ENCODE results near the gene LIMK1. TPM values are rescaled to one million over a fixed set of nuclear protein-coding genes. Genes with fewer than 3 reads are reported as not detected.
"Not testable (repeated sequence)": the region's sequence is repeated elsewhere in the genome, so short reads cannot be mapped to it uniquely, and the experiment has no call there.

LIMK1 gene
- total and polyA plus RNA-seq, 9 donors, result 9.6 to 21.9 (median 16.8) TPM

- Histone ChIP-seq H3K4me3 (ENCODE audit: low read length) (no peak overlapping the region), H3K27me3 (ENCODE audit: control insufficient read depth, insufficient read depth, low read length) (peaks cover 3% of the 10 kb centered on the region), H3K36me3 (ENCODE audit: control insufficient read depth, insufficient read depth, low read length) (peaks cover 15% of the 10 kb centered on the region), H3K27ac (ENCODE audit: low read length) (no peak overlapping the region), H3K4me1 (ENCODE audit: control insufficient read depth, insufficient read depth, low read length) (peaks cover 28% of the 10 kb centered on the region), H3K9me3 (replicated peaks; ENCODE audit: control insufficient read depth, low read depth, low read length) (no peaks in the 10 kb centered on the region)
- peak; percentile 3 for DNase-seq
- WGBS (ENCODE audit: insufficient coverage), result 69% methylated on average over 15 of the region's 20 CpGs
Observed at GRCh38 chr7:74044366-74045350, 38.9 kb upstream of the LIMK1 start.

GRCh38 chr7:74046581-74046980 is 37.0 kb upstream of the LIMK1 start:
- Histone ChIP-seq H3K36me3 (ENCODE audit: control insufficient read depth, insufficient read depth, low read length) (peaks cover 16% of the 10 kb centered on the region), H3K4me1 (ENCODE audit: control insufficient read depth, insufficient read depth, low read length) (peaks cover 24% of the 10 kb centered on the region)
- H3K27me3 ChIP-seq (ENCODE audit: control insufficient read depth, insufficient read depth, low read length); H3K9me3 ChIP-seq (replicated peaks; ENCODE audit: control insufficient read depth, low read depth, low read length); H3K4me3 ChIP-seq (ENCODE audit: low read length); DNase-seq; H3K27ac ChIP-seq (ENCODE audit: low read length): not testable (repeated sequence)
- 83% methylated on average over 5 of the region's 7 CpGs for WGBS (ENCODE audit: insufficient coverage)

- Histone ChIP-seq H3K9me3 (replicated peaks; ENCODE audit: control insufficient read depth, low read depth, low read length) (no peaks in the 10 kb centered on the region), H3K4me1 (ENCODE audit: control insufficient read depth, insufficient read depth, low read length) (peaks cover 20% of the 10 kb centered on the region), H3K4me3 (ENCODE audit: low read length) (no peak overlapping the region), H3K36me3 (ENCODE audit: control insufficient read depth, insufficient read depth, low read length) (peaks cover 16% of the 10 kb centered on the region), H3K27me3 (ENCODE audit: control insufficient read depth, insufficient read depth, low read length) (peaks cover 2% of the 10 kb centered on the region), H3K27ac (ENCODE audit: low read length) (no peak overlapping the region)
- DNase-seq, result no peak
- 74% methylated on average over 4 of the region's 5 CpGs for WGBS (ENCODE audit: insufficient coverage)
Observed at GRCh38 chr7:74047804-74048380, 35.7 kb upstream of the LIMK1 start.

GRCh38 chr7:74048999-74049599 is 34.5 kb upstream of the LIMK1 start:
- Histone ChIP-seq H3K27me3 (ENCODE audit: control insufficient read depth, insufficient read depth, low read length) (peaks cover 2% of the 10 kb centered on the region), H3K36me3 (ENCODE audit: control insufficient read depth, insufficient read depth, low read length) (peaks cover 16% of the 10 kb centered on the region), H3K27ac (ENCODE audit: low read length) (no peak overlapping the region), H3K4me3 (ENCODE audit: low read length) (no peak overlapping the region), H3K9me3 (replicated peaks; ENCODE audit: control insufficient read depth, low read depth, low read length) (no peaks in the 10 kb centered on the region), H3K4me1 (ENCODE audit: control insufficient read depth, insufficient read depth, low read length) (peaks cover 11% of the 10 kb centered on the region)
- DNase-seq, result no peak
- 100% methylated on average over 2 of the region's 2 CpGs for WGBS (ENCODE audit: insufficient coverage)

GRCh38 chr7:74049997-74050798 is 33.4 kb upstream of the LIMK1 start:
- 94% methylated on average over 3 of the region's 3 CpGs for WGBS (ENCODE audit: insufficient coverage)
- Histone ChIP-seq H3K9me3 (replicated peaks; ENCODE audit: control insufficient read depth, low read depth, low read length) (no peaks in the 10 kb centered on the region), H3K36me3 (ENCODE audit: control insufficient read depth, insufficient read depth, low read length) (peaks cover 19% of the 10 kb centered on the region), H3K4me1 (ENCODE audit: control insufficient read depth, insufficient read depth, low read length) (peaks cover 11% of the 10 kb centered on the region), H3K27me3 (ENCODE audit: control insufficient read depth, insufficient read depth, low read length) (peaks cover 2% of the 10 kb centered on the region), H3K4me3 (ENCODE audit: low read length) (no peak overlapping the region), H3K27ac (ENCODE audit: low read length) (no peak overlapping the region)
- no peak for DNase-seq

- Histone ChIP-seq H3K27ac (ENCODE audit: low read length) (no peak overlapping the region), H3K36me3 (ENCODE audit: control insufficient read depth, insufficient read depth, low read length) (peaks cover 19% of the 10 kb centered on the region), H3K9me3 (replicated peaks; ENCODE audit: control insufficient read depth, low read depth, low read length) (no peaks in the 10 kb centered on the region), H3K4me1 (ENCODE audit: control insufficient read depth, insufficient read depth, low read length) (peaks cover 11% of the 10 kb centered on the region), H3K27me3 (ENCODE audit: control insufficient read depth, insufficient read depth, low read length) (peaks cover 2% of the 10 kb centered on the region), H3K4me3 (ENCODE audit: low read length) (no peak overlapping the region)
- DNase-seq, result peak; percentile 66
- 20% methylated on average over 6 of the region's 10 CpGs for WGBS (ENCODE audit: insufficient coverage)
Observed at GRCh38 chr7:74051193-74051592, 32.4 kb upstream of the LIMK1 start.

GRCh38 chr7:74051629-74052410 is 31.8 kb upstream of the LIMK1 start:
- DNase-seq, result no peak
- H3K9me3 ChIP-seq (replicated peaks; ENCODE audit: control insufficient read depth, low read depth, low read length), result no peaks in the 10 kb centered on the region
- H3K4me1 ChIP-seq (ENCODE audit: control insufficient read depth, insufficient read depth, low read length), result peaks cover 11% of the 10 kb centered on the region
- H3K27ac ChIP-seq (ENCODE audit: low read length), result no peak overlapping the region
- 35% methylated on average over 12 of the region's 16 CpGs for WGBS (ENCODE audit: insufficient coverage)
- H3K36me3 ChIP-seq (ENCODE audit: control insufficient read depth, insufficient read depth, low read length), result peaks cover 19% of the 10 kb centered on the region
- H3K4me3 ChIP-seq (ENCODE audit: low read length), result no peak overlapping the region
- H3K27me3 ChIP-seq (ENCODE audit: control insufficient read depth, insufficient read depth, low read length), result peaks cover 2% of the 10 kb centered on the region

GRCh38 chr7:74052628-74053027 is 31.0 kb upstream of the LIMK1 start:
- no peak overlapping the region for H3K27ac ChIP-seq (ENCODE audit: low read length)
- no peak overlapping the region for H3K4me3 ChIP-seq (ENCODE audit: low read length)
- no peaks in the 10 kb centered on the region for H3K9me3 ChIP-seq (replicated peaks; ENCODE audit: control insufficient read depth, low read depth, low read length)
- no peaks in the 10 kb centered on the region for H3K27me3 ChIP-seq (ENCODE audit: control insufficient read depth, insufficient read depth, low read length)
- H3K4me1 ChIP-seq (ENCODE audit: control insufficient read depth, insufficient read depth, low read length), result peaks cover 11% of the 10 kb centered on the region
- peaks cover 15% of the 10 kb centered on the region for H3K36me3 ChIP-seq (ENCODE audit: control insufficient read depth, insufficient read depth, low read length)
- DNase-seq, result no peak
- 73% methylated on average over 1 of the region's 1 CpG for WGBS (ENCODE audit: insufficient coverage)

- no peak overlapping the region for H3K4me3 ChIP-seq (ENCODE audit: low read length)
- H3K4me1 ChIP-seq (ENCODE audit: control insufficient read depth, insufficient read depth, low read length), result peaks cover 11% of the 10 kb centered on the region
- H3K36me3 ChIP-seq (ENCODE audit: control insufficient read depth, insufficient read depth, low read length), result peaks cover 12% of the 10 kb centered on the region
- no peak for DNase-seq
- H3K27me3 ChIP-seq (ENCODE audit: control insufficient read depth, insufficient read depth, low read length), result no peaks in the 10 kb centered on the region
- H3K27ac ChIP-seq (ENCODE audit: low read length), result no peak overlapping the region
- H3K9me3 ChIP-seq (replicated peaks; ENCODE audit: control insufficient read depth, low read depth, low read length), result no peaks in the 10 kb centered on the region
- WGBS (ENCODE audit: insufficient coverage), result 98% methylated on average over 3 of the region's 3 CpGs
Observed at GRCh38 chr7:74053589-74054186, 29.9 kb upstream of the LIMK1 start.

Data from muscle of leg (tissue), 11 donors.